ENCODE results near the gene RPAP3. TPM values are rescaled to one million over a fixed set of nuclear protein-coding genes. Genes with fewer than 3 reads are reported as not detected.

The RPAP3 gene
- polyA plus RNA-seq, 1 donor from 2014 or later: 39.7 TPM

- no peaks in the 10 kb centered on the region for H4K20me1 ChIP-seq (ENCODE audit: insufficient read depth)
- no peak for TF ChIP-seq EP300 (conservative IDR thresholded peaks at IDR 0.05; ENCODE audit: poor library complexity, severe bottlenecking)
- TF ChIP-seq REST (IDR thresholded peaks at IDR 0.05; ENCODE audit: borderline replicate concordance): no peak
- no peak for TF ChIP-seq CTCF (IDR thresholded peaks at IDR 0.05; ENCODE audit: poor library complexity, severe bottlenecking)
- TF ChIP-seq EZH2 (IDR thresholded peaks at IDR 0.05; ENCODE audit: borderline replicate concordance, insufficient read depth, low read length, poor library complexity, severe bottlenecking): no peak
- TF ChIP-seq MXI1 (conservative IDR thresholded peaks at IDR 0.05; ENCODE audit: poor library complexity, severe bottlenecking): no peak
- no peak for TF ChIP-seq SMC3 (conservative IDR thresholded peaks at IDR 0.05; ENCODE audit: poor library complexity)
- TF ChIP-seq RAD21 (conservative IDR thresholded peaks at IDR 0.05): no peak
- no peak for TF ChIP-seq TAF1 (IDR thresholded peaks at IDR 0.05; ENCODE audit: low read depth)
- TF ChIP-seq POLR2AphosphoS5 (IDR thresholded peaks at IDR 0.05): no peak
Observed at GRCh38 chr12:47710278-47710677, 4.4 kb upstream of the RPAP3 start.

GRCh38 chr12:47709671-47710070, 3.8 kb upstream of the RPAP3 start:
- Histone ChIP-seq H3F3A (ENCODE audit: insufficient read depth, low read length, poor library complexity, severe bottlenecking) (no peaks in the 10 kb centered on the region), H3K9me3 (ENCODE audit: low read length) (no peaks in the 10 kb centered on the region), H3K27me3 (ENCODE audit: insufficient read depth, low read depth, low read length) (no peaks in the 10 kb centered on the region), H3K27ac (ENCODE audit: low read length) (no peak overlapping the region), H2AFZ (ENCODE audit: low read depth, low read length) (no peak overlapping the region), H3K9me2 (ENCODE audit: insufficient read depth, low read length) (no peaks in the 10 kb centered on the region), H3K36me3 (ENCODE audit: insufficient read depth, low read length) (no peaks in the 10 kb centered on the region), H3K4me3 (ENCODE audit: low read length) (no peak overlapping the region), H3K79me2 (replicated peaks; ENCODE audit: insufficient read depth, low read length) (peaks cover 7% of the 10 kb centered on the region), H4K20me1 (ENCODE audit: insufficient read depth) (no peaks in the 10 kb centered on the region), H3K4me2 (ENCODE audit: low read length) (no peak overlapping the region), H3K9ac (ENCODE audit: low read length) (no peak overlapping the region)
- TF ChIP-seq SMC3 (conservative IDR thresholded peaks at IDR 0.05; ENCODE audit: poor library complexity) (no peak), RAD21 (conservative IDR thresholded peaks at IDR 0.05) (no peak), REST (IDR thresholded peaks at IDR 0.05; ENCODE audit: borderline replicate concordance) (no peak), EP300 (conservative IDR thresholded peaks at IDR 0.05; ENCODE audit: poor library complexity, severe bottlenecking) (no peak), MXI1 (conservative IDR thresholded peaks at IDR 0.05; ENCODE audit: poor library complexity, severe bottlenecking) (no peak), TAF1 (IDR thresholded peaks at IDR 0.05; ENCODE audit: low read depth) (no peak), CTCF (IDR thresholded peaks at IDR 0.05; ENCODE audit: poor library complexity, severe bottlenecking) (no peak), EZH2 (IDR thresholded peaks at IDR 0.05; ENCODE audit: borderline replicate concordance, insufficient read depth, low read length, poor library complexity, severe bottlenecking) (no peak), POLR2AphosphoS5 (IDR thresholded peaks at IDR 0.05) (no peak)

More at GRCh38 chr12:47710278-47710677, 4.4 kb upstream of the RPAP3 start:
- Histone ChIP-seq H3K4me3 (ENCODE audit: low read length) (no peak overlapping the region), H3K9me2 (ENCODE audit: insufficient read depth, low read length) (no peaks in the 10 kb centered on the region), H3K9ac (ENCODE audit: low read length) (no peak overlapping the region), H2AFZ (ENCODE audit: low read depth, low read length) (no peak overlapping the region), H3K9me3 (ENCODE audit: low read length) (no peaks in the 10 kb centered on the region), H3K36me3 (ENCODE audit: insufficient read depth, low read length) (no peaks in the 10 kb centered on the region), H3K27ac (ENCODE audit: low read length) (no peak overlapping the region), H3F3A (ENCODE audit: insufficient read depth, low read length, poor library complexity, severe bottlenecking) (no peaks in the 10 kb centered on the region), H3K27me3 (ENCODE audit: insufficient read depth, low read depth, low read length) (no peaks in the 10 kb centered on the region), H3K4me2 (ENCODE audit: low read length) (no peak overlapping the region), H3K79me2 (replicated peaks; ENCODE audit: insufficient read depth, low read length) (peaks cover under 1% of the 10 kb centered on the region)
